Endothelial cell of umbilical vein (primary cell): ENCODE results near the gene GAK.

ENCODE experiments used
- CTCF ChIP-seq, 2 donors: IDR thresholded peaks; 1 replicate in 1 of 2; 2 replicates in 1 of 2; pipeline ENCODE4 v1.5.1; 2011; ENCODE audit warnings: low read length in 2 of 2, mild to moderate bottlenecking in 2 of 2, moderate library complexity in 2 of 2, control low read depth in 1 of 2, inconsistent platforms in 1 of 2, low read depth in 1 of 2; ENCODE audit not compliant: insufficient read depth in 1 of 2; ENCODE audit errors: extremely low read depth in 1 of 2
- EZH2 ChIP-seq: IDR thresholded peaks from 2 replicates; pipeline ENCODE4 v1.6.1; 2012; ENCODE audit warnings: borderline replicate concordance, low read depth, mild to moderate bottlenecking, moderate library complexity, low read length, inconsistent platforms; ENCODE audit not compliant: severe bottlenecking
- FOS ChIP-seq: IDR thresholded peaks from 2 replicates; pipeline ENCODE4 v1.6.1; 2011; ENCODE audit warnings: mild to moderate bottlenecking, low read length, moderate library complexity, borderline replicate concordance; ENCODE audit not compliant: insufficient read depth
- MAX ChIP-seq: IDR thresholded peaks from 2 replicates; pipeline ENCODE4 v1.6.1; 2011; ENCODE audit not compliant: insufficient read depth, insufficient read length
- POLR2A ChIP-seq: IDR thresholded peaks from 2 replicates; pipeline ENCODE4 v1.6.1; 2012; ENCODE audit warnings: low read depth, mild to moderate bottlenecking, control low read depth, low read length
- POLR2AphosphoS5 ChIP-seq: IDR thresholded peaks from 2 replicates; pipeline ENCODE4 v1.6.1; 2012; ENCODE audit warnings: low read depth, mild to moderate bottlenecking, control low read depth, low read length, moderate library complexity; ENCODE audit not compliant: insufficient read depth

DNA sequence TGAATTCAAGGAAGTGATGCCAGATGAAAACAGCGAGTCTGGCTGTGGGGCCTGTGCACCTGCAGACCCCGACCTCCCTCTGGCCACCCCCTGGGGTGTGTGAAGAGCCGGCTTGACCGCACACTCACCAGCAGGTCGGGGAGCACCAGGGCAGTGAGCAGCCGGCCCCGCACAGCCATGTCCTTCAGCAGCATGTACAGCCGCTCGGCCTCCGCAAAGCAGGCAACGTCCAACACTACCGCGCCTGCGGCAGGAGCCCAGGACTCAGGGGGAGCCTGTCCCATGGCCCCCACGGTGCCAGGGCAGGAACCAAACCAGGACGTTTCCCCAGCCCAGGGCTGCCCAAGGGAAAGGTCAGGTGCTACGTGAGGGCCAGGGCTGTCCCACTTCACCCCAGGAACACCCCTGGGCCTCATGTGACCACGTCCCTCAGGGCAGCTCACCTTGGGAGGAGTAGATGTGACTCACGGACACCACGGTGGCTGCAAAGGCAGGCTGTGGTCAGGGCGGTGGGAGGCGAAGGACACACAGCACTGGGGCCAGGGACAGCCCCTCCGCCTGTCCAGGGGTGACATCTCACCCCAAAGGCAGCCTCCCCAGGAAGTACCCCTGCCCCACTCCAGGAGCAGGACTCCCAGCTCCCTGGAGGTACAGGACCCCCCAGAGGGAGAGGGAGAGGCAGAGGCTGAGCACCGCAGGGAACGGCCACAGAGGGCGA is 33.1 kb upstream of the GAK start:
- TF ChIP-seq FOS (no peak), CTCF (IDR thresholded peaks at IDR 0.05; ENCODE audit: extremely low read depth in 1 of 2, insufficient read depth in 1 of 2, low read depth in 1 of 2, low read length in 2 of 2) (no peak), EZH2 (no peak), POLR2AphosphoS5 (no peak), MAX (no peak), POLR2A (no peak)
